Gastroesophageal sphincter (tissue), 3 donors: Measurements from ENCODE around the gene ACSS1.

Experiments
- EP300 ChIP-seq: sonication (generic); formaldehyde crosslinking; IDR thresholded peaks from one replicate; pipeline ENCODE4 v1.6.1; 2017; ENCODE audit warnings: antibody characterized with exemption, mild to moderate bottlenecking
- POLR2A ChIP-seq, 2 donors: fragments of 450-650 bp; IDR thresholded peaks; one replicate each; pipeline ENCODE4 v1.6.1; 2017; ENCODE audit warnings: antibody characterized with exemption in 2 of 2, mild to moderate bottlenecking in 2 of 2, moderate library complexity in 1 of 2
- POLR2AphosphoS5 ChIP-seq: sonication (generic); formaldehyde crosslinking; IDR thresholded peaks from one replicate; pipeline ENCODE4 v1.6.1; 2017; ENCODE audit warnings: antibody characterized with exemption
- TF ChIP-seq, protein P1 (sequence below), 4 experiments: fragments of 200-600 bp in 2 of 4; fragments of 450-650 bp in 2 of 4; sonication (generic) in 1 of 4; IDR thresholded peaks; one replicate each; pipeline ENCODE4 v1.5.1; 2017 to 2019; ENCODE audit warnings: antibody characterized with exemption in 4 of 4, mild to moderate bottlenecking in 2 of 4, moderate library complexity in 2 of 4

DNA sequence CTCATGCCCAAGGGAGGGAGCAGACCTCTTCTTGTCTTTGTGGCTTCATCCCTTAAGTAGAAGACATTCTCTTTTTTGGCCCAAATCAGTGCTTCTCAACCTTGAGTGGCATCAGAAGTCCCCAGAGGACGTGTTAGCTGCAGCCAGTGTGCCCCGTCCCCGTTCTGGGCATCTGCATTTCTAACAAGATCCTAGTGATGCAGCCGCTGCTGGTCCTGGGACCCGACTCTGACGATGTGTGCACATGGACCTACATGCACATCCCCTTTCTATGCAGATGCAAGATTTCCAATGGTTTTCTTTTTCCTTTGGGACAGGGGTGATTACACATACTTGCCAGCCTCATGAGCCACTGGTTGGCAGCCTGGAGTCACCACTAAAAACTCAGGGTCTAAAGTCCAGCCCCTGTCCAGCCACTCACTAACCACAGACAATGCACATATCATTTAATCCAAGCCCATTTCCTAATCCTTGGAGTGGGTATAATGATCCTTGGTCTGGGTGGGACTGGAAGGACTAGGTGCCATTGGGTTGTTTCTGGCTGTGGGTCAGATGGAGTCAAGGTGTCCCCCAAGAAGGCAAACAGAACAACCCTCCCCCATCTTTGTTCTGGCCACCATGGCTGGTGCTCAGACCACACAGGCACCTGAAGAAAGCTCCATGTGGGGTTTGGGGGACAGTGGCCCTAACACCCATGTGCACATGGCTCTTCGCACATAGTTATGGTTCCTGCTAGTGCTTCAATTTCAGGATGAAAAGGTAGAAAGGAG, 6.4 kb downstream of the ACSS1 start:
- TF ChIP-seq, protein P1, sequence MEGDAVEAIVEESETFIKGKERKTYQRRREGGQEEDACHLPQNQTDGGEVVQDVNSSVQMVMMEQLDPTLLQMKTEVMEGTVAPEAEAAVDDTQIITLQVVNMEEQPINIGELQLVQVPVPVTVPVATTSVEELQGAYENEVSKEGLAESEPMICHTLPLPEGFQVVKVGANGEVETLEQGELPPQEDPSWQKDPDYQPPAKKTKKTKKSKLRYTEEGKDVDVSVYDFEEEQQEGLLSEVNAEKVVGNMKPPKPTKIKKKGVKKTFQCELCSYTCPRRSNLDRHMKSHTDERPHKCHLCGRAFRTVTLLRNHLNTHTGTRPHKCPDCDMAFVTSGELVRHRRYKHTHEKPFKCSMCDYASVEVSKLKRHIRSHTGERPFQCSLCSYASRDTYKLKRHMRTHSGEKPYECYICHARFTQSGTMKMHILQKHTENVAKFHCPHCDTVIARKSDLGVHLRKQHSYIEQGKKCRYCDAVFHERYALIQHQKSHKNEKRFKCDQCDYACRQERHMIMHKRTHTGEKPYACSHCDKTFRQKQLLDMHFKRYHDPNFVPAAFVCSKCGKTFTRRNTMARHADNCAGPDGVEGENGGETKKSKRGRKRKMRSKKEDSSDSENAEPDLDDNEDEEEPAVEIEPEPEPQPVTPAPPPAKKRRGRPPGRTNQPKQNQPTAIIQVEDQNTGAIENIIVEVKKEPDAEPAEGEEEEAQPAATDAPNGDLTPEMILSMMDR (IDR thresholded peaks at IDR 0.05): no peak
- no peak for TF ChIP-seq POLR2A (IDR thresholded peaks at IDR 0.05)
- no peak for TF ChIP-seq POLR2AphosphoS5
- TF ChIP-seq EP300: no peak
